Tibial nerve (tissue), 4 donors: ENCODE measurements around the gene ERVFRD-1. TPM values are rescaled to one million over a fixed set of nuclear protein-coding genes. Genes with fewer than 3 reads are reported as not detected.
A peak's percentile ranks its signal among the peaks of the same experiment; 100 is the strongest.
"Not testable (repeated sequence)": the region's sequence is repeated elsewhere in the genome, so short reads cannot be mapped to it uniquely, and the experiment has no call there.

Source experiments
- DNase-seq, 2 donors: peaks; one replicate each; pipeline ENCODE4 v3.0.0-alpha.2; 2019; ENCODE audit warnings: low spot score in 2 of 2
- H3K27ac ChIP-seq, 4 donors: fragments of 200-600 bp; sonication (generic) in 3 of 4; one replicate each; pipeline ENCODE4 v1.5.1; 2017 to 2019; ENCODE audit warnings: mild to moderate bottlenecking in 1 of 4
- H3K27me3 ChIP-seq, 2 donors: fragments of 200-600 bp; sonication (generic) in 1 of 2; one replicate each; pipeline versions ENCODE4 v1.5.1 to v1.6.0; 2017 to 2019
- H3K36me3 ChIP-seq, 3 donors: fragments of 200-600 bp; sonication (generic); one replicate each; pipeline ENCODE4 v1.5.1; 2018 to 2019
- H3K4me1 ChIP-seq, 4 donors: fragments of 200-600 bp; sonication (generic) in 3 of 4; one replicate each; pipeline ENCODE4 v1.5.1; 2017 to 2019
- H3K4me3 ChIP-seq, 4 donors: fragments of 200-600 bp; sonication (generic) in 3 of 4; one replicate each; pipeline ENCODE4 v1.5.1; 2017 to 2019; ENCODE audit warnings: mild to moderate bottlenecking in 1 of 4, moderate library complexity in 1 of 4
- H3K9me3 ChIP-seq, 4 donors: fragments of 200-600 bp; sonication (generic) in 3 of 4; one replicate each; pipeline ENCODE4 v1.5.1; 2017 to 2019
- EP300 ChIP-seq, 2 donors: sonication (generic); formaldehyde crosslinking; IDR thresholded peaks; one replicate each; pipeline ENCODE4 v1.6.1; 2017; ENCODE audit warnings: antibody characterized with exemption in 2 of 2, mild to moderate bottlenecking in 1 of 2
- POLR2A ChIP-seq, 2 donors: fragments of 450-650 bp; IDR thresholded peaks; one replicate each; pipeline ENCODE4 v1.6.1; 2017; ENCODE audit warnings: antibody characterized with exemption in 2 of 2, mild to moderate bottlenecking in 2 of 2, moderate library complexity in 2 of 2
- WGBS, 2 donors: methylation state at CpG; one replicate each; pipeline ENCODE4 v1.1.5; 2018; 5-methylcytosine and 5-hydroxymethylcytosine counted together
- total RNA-seq, 4 donors: library from RNA; depleted of rRNA; stranded (reverse); fragments of >200 nt; gene quantifications; one replicate each; pipeline ENCODE4 v1.1.0, GENCODE V29; 2016
- TF ChIP-seq, protein P1 (sequence below), 5 experiments: fragments of 200-600 bp in 3 of 5; fragments of 450-650 bp in 2 of 5; sonication (generic) in 3 of 5; IDR thresholded peaks; one replicate each; pipeline ENCODE4 v1.5.1; 2016 to 2019; ENCODE audit warnings: antibody characterized with exemption in 5 of 5, mild to moderate bottlenecking in 3 of 5, moderate library complexity in 2 of 5

The ERVFRD-1 gene
- total RNA-seq, 4 donors from 2014 or later = 0.22 to 0.42 TPM; not detected in 2

DNA sequence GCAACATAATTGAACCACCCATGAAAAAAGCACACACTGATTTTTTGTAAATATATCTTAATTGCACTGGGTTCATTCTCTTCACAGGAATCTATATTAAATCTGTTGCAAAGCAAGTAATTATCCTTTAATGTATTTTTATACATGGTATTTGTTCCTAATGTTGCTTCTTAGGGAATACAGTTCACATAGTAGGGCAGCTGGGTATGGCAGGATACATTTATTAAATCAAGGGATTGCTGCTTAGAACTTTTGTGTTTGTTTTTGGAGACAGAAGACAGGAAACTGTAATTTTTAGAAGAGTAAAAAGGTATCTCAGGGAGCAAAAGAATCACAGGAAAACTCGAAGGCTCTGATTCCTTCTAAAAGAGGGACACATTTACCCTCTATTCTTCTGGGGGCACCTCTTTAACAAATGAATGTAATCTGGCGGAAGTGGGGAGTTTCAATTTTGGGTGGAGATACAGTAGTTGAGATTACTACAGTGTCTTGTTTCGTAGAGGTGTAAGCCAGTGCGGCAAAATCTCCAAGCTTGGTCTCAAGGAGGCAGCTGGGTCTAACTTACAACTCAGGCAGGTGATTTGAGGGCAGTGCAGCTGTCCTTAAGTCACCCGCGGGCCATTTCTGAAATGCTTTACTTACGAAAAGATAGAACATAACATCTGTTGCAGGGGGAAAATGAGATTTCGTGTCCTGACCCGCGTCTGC, 18.7 kb downstream of the ERVFRD-1 start:
- Histone ChIP-seq H3K4me1 (peaks cover 0 to 24% (median 10%) of the 10 kb centered on the region in 4 donors), H3K36me3 (no peaks in the 10 kb centered on the region), H3K27ac (peak overlapping the region; percentile 98 to 99 (median 98)), H3K4me3 (peak overlapping the region; percentile 90 to 99 (median 94)), H3K27me3 (no peaks in the 10 kb centered on the region), H3K9me3 (no peaks in the 10 kb centered on the region)
- 10 to 12% methylated on average over 10 of the region's 10 CpGs for WGBS, 2 donors
- no peak for TF ChIP-seq POLR2A (IDR thresholded peaks at IDR 0.05)
- TF ChIP-seq, protein P1, sequence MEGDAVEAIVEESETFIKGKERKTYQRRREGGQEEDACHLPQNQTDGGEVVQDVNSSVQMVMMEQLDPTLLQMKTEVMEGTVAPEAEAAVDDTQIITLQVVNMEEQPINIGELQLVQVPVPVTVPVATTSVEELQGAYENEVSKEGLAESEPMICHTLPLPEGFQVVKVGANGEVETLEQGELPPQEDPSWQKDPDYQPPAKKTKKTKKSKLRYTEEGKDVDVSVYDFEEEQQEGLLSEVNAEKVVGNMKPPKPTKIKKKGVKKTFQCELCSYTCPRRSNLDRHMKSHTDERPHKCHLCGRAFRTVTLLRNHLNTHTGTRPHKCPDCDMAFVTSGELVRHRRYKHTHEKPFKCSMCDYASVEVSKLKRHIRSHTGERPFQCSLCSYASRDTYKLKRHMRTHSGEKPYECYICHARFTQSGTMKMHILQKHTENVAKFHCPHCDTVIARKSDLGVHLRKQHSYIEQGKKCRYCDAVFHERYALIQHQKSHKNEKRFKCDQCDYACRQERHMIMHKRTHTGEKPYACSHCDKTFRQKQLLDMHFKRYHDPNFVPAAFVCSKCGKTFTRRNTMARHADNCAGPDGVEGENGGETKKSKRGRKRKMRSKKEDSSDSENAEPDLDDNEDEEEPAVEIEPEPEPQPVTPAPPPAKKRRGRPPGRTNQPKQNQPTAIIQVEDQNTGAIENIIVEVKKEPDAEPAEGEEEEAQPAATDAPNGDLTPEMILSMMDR (IDR thresholded peaks at IDR 0.05) = no peak
- no peak for TF ChIP-seq EP300 (IDR thresholded peaks at IDR 0.05)
- no peak for DNase-seq

DNA sequence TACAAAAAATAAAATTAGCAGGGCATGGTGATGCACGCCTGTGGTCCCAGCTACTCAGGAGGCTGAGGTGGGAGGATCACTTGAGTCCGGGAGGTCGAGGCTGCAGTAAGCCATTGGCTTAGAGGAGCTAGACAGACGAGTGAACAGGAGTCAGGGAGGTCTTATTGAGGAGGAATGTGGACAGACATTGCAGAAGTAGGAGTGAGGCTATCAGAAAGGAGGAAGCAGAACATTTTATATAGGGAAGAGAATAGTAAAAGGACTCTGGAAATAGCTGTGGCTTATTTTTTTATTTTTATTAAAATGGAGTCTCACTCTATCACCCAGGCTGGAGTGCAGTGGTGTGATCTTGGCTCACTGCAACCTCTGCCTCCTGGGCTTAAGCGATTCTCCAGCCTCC, 20.4 kb downstream of the ERVFRD-1 start:
- WGBS, 2 donors = 91% methylated on average over 5 of the region's 5 CpGs
- DNase-seq, H3K27me3 ChIP-seq, H3K9me3 ChIP-seq, H3K4me3 ChIP-seq, H3K27ac ChIP-seq, H3K36me3 ChIP-seq: not testable (repeated sequence)
- peaks cover 0 to 22% (median 10%) of the 10 kb centered on the region in 4 donors for H3K4me1 ChIP-seq

DNA sequence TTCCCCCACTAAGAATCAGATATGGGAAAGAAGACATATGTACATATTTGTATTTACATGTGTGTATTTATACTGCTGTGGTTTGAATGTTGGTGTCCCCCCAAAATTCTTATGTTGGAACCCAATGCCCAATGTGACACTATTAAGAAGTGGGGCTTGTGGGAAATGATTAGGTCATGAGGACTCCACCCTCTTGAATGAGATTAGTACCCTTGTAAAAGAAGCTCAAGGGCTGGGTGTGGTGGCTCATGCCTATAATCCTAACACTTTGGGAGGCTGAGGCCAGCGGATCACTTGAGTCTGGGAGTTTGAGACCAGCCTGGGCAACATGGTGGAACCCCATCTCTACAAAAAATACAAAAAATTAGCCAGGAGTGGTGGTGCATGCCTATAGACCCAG, 21.8 kb downstream of the ERVFRD-1 start:
- H3K9me3 ChIP-seq = no peaks in the 10 kb centered on the region
- TF ChIP-seq EP300 (IDR thresholded peaks at IDR 0.05) (no peak), POLR2A (IDR thresholded peaks at IDR 0.05) (no peak)
- TF ChIP-seq, protein P1 (IDR thresholded peaks at IDR 0.05) = no peak
- no peaks in the 10 kb centered on the region for H3K36me3 ChIP-seq
- no peak overlapping the region for H3K4me3 ChIP-seq
- 92 to 93% methylated on average over 1 of the region's 1 CpG for WGBS, 2 donors
- no peak for DNase-seq
- no peaks in the 10 kb centered on the region for H3K27me3 ChIP-seq
- peaks cover 0 to 8% (median 3%) of the 10 kb centered on the region in 4 donors for H3K4me1 ChIP-seq
- H3K27ac ChIP-seq = no peak overlapping the region

DNA sequence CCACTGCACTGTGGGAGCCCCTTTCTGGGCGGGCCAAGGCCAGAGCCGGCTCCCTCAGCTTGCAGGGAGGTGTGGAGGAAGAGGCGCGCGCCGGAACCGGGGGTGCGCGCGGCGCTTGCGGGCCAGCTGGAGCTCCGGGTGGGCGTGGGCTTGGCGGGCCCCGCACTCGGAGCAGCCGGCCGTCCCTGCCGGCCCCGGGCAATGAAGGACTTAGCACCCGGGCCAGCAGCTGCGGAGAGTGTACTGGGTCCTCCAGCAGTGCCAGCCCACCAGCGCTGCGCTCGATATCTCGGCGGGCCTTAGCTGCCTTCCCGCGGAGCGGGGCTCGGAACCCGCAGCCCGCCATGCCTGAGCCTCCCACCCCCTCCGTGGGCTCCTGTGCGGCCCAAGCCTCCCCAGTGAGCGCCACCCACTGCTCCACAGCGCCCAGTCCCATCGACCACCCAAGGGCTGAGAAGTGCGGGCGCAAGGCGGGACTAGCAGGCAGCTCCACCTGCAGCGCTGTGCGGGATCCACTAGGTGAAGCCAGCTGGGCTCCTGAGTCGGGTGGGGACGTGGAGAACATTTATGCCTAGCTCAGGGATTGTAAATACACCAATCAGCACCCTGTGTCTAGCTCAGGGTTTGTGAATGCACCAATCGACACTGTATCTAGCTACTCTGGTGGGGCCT, 24.2 kb downstream of the ERVFRD-1 start:
- H3K27me3 ChIP-seq, H3K36me3 ChIP-seq, DNase-seq, H3K27ac ChIP-seq, H3K9me3 ChIP-seq, H3K4me3 ChIP-seq, H3K4me1 ChIP-seq: not testable (repeated sequence)
- WGBS, 2 donors = 95 to 96% methylated on average over 24 to 39 of the region's 47 CpGs

DNA sequence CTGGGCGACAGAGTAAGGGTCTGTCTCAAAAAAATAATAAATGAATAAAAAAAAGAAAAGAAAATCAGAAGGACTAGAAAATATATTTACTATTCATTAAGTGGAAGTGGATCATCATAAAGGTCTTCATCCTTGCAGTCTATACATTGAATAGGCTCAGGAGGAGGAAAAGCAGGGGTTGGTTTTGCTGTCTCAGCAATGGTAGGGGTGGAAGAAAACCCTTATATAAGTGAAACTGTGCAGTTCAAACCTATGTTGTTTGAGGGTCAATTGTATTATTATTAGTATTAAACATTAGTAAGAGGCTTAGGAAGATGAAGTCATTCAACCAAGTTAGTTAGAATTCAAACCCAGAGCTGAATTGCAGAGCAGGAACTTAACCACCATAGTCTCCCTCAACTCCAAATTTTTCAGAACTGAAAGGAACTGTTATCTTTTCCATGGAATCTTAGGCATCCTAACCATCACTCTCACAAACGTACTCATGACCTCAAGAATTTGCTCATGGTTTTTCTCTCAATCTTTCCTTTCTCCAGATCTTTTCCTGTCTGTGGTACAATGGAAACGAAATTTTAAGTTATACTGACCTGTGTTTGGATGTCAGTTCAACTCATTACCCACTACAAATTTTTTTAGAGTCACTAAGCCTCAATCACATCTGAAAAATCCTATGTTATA, 25.6 kb downstream of the ERVFRD-1 start:
- no peak for TF ChIP-seq POLR2A (IDR thresholded peaks at IDR 0.05)
- 39 to 50% methylated on average over 3 of the region's 3 CpGs for WGBS, 2 donors
- DNase-seq = no peak

DNA sequence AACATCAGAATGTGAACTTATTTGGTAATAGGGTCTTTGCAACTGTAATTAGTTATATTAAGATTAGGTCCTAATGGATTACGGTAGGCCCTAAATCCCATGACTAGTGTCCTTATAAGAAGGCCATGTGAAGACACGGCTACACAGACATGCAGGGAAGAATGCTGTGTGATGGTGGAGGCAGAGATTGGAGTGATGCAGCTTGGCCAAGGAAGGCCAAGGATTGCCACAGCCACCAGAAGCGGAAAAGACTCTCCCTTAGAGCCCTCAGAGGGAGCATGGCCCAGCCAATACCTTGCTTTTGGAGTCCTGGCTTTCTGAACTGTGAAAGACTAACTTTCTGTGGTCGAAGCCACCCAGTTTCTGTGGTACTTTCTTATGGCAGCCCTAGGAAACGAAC, 27.6 kb downstream of the ERVFRD-1 start:
- H3K36me3 ChIP-seq = no peaks in the 10 kb centered on the region
- 84 to 91% methylated on average over 5 of the region's 5 CpGs for WGBS, 2 donors
- H3K27me3 ChIP-seq = no peaks in the 10 kb centered on the region
- TF ChIP-seq, protein P1 (IDR thresholded peaks at IDR 0.05) = no peak
- TF ChIP-seq POLR2A (IDR thresholded peaks at IDR 0.05) (no peak), EP300 (IDR thresholded peaks at IDR 0.05) (no peak)
- no peaks in the 10 kb centered on the region for H3K9me3 ChIP-seq
- H3K4me1 ChIP-seq = no peaks in the 10 kb centered on the region
- no peak overlapping the region for H3K27ac ChIP-seq
- DNase-seq = no peak
- H3K4me3 ChIP-seq = no peak overlapping the region

More for the DNA sequence above, 25.6 kb downstream of the ERVFRD-1 start:
- Histone ChIP-seq H3K36me3 (no peaks in the 10 kb centered on the region), H3K9me3 (no peaks in the 10 kb centered on the region), H3K4me1 (no peaks in the 10 kb centered on the region), H3K27ac (no peak overlapping the region), H3K4me3 (no peak overlapping the region), H3K27me3 (no peaks in the 10 kb centered on the region)
